Stimulated activated CD4-positive, alpha-beta T cell treated with anti-CD3 and anti-CD28 coated beads, Interleukin-4, amount 100 ng/mL, for 4 hours (primary cell): ENCODE measurements around the gene POP4.

ENCODE experiments used
- DNase-seq, 2 experiments: peaks; one replicate each; pipeline ENCODE4 v3.0.0-alpha.2; 2020

POP4 gene

GRCh38 chr19:29665215-29665825 lies 59.2 kb downstream of the POP4 start, which contains the start of gene PLEKHF1:
Gene PLEKHF1, plus strand, starts transcription at chr19:29665461. Its CDS starts 8,379 bp downstream, at chr19:29673840.
- DNase-seq, result peak; percentile 75 to 89

DNA sequence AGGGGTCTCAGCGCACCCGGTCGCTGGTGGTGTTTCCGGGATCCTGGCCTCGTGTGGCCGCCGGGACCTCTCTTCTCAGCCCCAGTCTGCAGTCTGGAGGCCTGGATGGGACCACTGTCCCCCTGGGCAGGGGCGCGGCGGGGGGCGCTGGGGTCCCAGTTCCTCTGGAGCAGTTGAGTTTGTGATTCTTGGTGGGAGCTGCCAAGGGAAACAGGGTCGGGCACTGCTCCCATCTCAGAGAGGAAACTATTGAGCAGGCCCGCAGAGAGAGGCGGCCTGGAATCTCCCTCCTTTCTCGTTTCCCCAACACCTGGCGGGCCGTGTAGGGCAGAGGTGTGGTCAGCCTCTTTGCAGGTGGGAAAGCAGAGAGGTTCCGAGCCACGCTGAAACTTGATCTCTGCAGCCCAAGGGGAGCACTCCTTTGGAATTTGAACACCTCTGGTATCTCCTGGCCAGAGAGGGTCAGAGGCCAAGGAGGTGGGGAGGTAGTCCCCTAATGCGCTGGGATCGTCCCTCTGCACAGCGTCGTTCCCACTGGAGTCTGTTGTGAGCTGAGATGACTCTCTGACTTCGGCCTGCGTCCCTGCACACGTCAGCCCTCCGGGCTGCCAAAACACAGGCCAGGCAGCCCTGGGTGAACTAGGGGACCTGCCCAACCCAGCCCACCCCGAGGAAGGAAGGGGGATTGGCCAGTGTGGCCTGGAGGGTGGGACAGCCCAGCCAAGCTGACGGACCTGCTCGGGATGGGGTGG lies 59.9 kb downstream of the POP4 start:
- no peak for DNase-seq
